HepG2 (cell line): Measurements from ENCODE around the gene GRK4. TPM values are rescaled to one million over a fixed set of nuclear protein-coding genes. Genes with fewer than 3 reads are reported as not detected.

Source experiments
- ATAC-seq: fragments of 200-7000 bp; cut with Tn5 transposase; 3 replicates; pipeline ENCODE4 v1.9.1; 2020; ENCODE audit warnings: mild to moderate bottlenecking, moderate library complexity
- BruUV-seq: library from RNA; stranded (reverse); fragments of 400-500 nt; replicated peaks from 2 replicates; lab custom pipeline; 2021; lab: Mats Ljungman, UMichigan
- CTCF ChIA-PET: fragments of 300-600 bp; formaldehyde crosslinking; extraction: SDS; loops from one replicate; lab custom pipeline; 2021; ENCODE audit warnings: low total read pairs, inconsistent platforms, low intra/inter-chr PET ratio; lab: Yijun Ruan, JAX
- POLR2A ChIA-PET: fragments of 350-600 bp; sonication (Branson Sonifier 250); formaldehyde crosslinking; loops from one replicate; lab custom pipeline; 2020; ENCODE audit warnings: antibody characterized with exemption, inconsistent platforms; lab: Yijun Ruan, JAX
- DNase-seq: peaks from one replicate; pipeline ENCODE4 v3.0.0-alpha.2; 2015; ENCODE audit warnings: low spot score
- FAIRE-seq: peaks from 3 replicates; lab custom pipeline; 2011; peaks lifted over from hg19 to GRCh38; lab: Jason Lieb, UNC
- H2AFZ ChIP-seq: one replicate; pipeline ENCODE4 v1.6.1; 2011; ENCODE audit warnings: low read length, inconsistent platforms
- H3K27ac ChIP-seq: fragments of 300-600 bp; 3 replicates; pipeline ENCODE4 v1.8.0; 2011; ENCODE audit warnings: mixed run types, mild to moderate bottlenecking, mixed read lengths, low read length, inconsistent platforms; ENCODE audit not compliant: insufficient read depth; ENCODE audit errors: extremely low read length
- H3K27me3 ChIP-seq, 2 experiments: fragments of 200-600 bp in 1 of 2; 2 replicates in 1 of 2; 3 replicates in 1 of 2; pipeline versions ENCODE4 v1.6.0 to v1.8.0; 2011; ENCODE audit warnings: low read length in 2 of 2, mild to moderate bottlenecking in 2 of 2, moderate library complexity in 2 of 2, inconsistent platforms in 1 of 2; ENCODE audit not compliant: insufficient read depth in 2 of 2, control insufficient read depth in 1 of 2
- H3K36me3 ChIP-seq, 2 experiments: fragments of 200-600 bp in 1 of 2; replicated peaks in 1 of 2; 2 replicates in 1 of 2; 3 replicates in 1 of 2; pipeline versions ENCODE4 v1.5.1 to v1.8.0; 2011; ENCODE audit warnings: low read length in 2 of 2, inconsistent platforms in 1 of 2; ENCODE audit not compliant: insufficient read depth in 2 of 2, control insufficient read depth in 1 of 2
- H3K4me1 ChIP-seq: 2 replicates; pipeline ENCODE4 v1.5.1; 2012; ENCODE audit warnings: low read length, inconsistent platforms; ENCODE audit not compliant: insufficient read depth
- H3K4me2 ChIP-seq: 2 replicates; pipeline ENCODE4 v1.6.0; 2011; ENCODE audit warnings: low read depth, low read length, inconsistent platforms
- H3K4me3 ChIP-seq, 3 experiments: fragments of 200-600 bp in 1 of 3; sonication (generic), shearing (Covaris generic) in 1 of 3; replicated peaks in 1 of 3; 2 replicates each; pipeline ENCODE4 v1.5.1; 2011 to 2016; ENCODE audit warnings: low read length in 3 of 3, inconsistent platforms in 2 of 3, low read depth in 2 of 3, mild to moderate bottlenecking in 2 of 3, control low read depth in 1 of 3, mixed read lengths in 1 of 3; ENCODE audit not compliant: insufficient read depth in 1 of 3
- H3K79me2 ChIP-seq: one replicate; pipeline ENCODE4 v1.6.1; 2011; ENCODE audit warnings: low read length, inconsistent platforms; ENCODE audit not compliant: insufficient read depth
- H3K9ac ChIP-seq: 2 replicates; pipeline ENCODE4 v1.6.0; 2011; ENCODE audit warnings: mild to moderate bottlenecking, low read depth, low read length, inconsistent platforms; ENCODE audit not compliant: insufficient read depth
- H3K9me3 ChIP-seq: 2 replicates; pipeline ENCODE4 v1.5.1; 2012; ENCODE audit warnings: mild to moderate bottlenecking, low read length
- H4K20me1 ChIP-seq: 2 replicates; pipeline ENCODE4 v1.6.0; 2011; ENCODE audit warnings: inconsistent platforms, mild to moderate bottlenecking, low read length, moderate library complexity; ENCODE audit not compliant: insufficient read depth
- ARNT ChIP-seq: fragments of 450-650 bp; IDR thresholded peaks from 2 replicates; pipeline ENCODE4 v1.6.1; 2017
- RXRA ChIP-seq: sonication (generic); formaldehyde crosslinking; IDR thresholded peaks from 2 replicates; pipeline ENCODE4 v1.5.1; 2020; ENCODE audit warnings: missing genetic modification reagents
- ZNF124 ChIP-seq: sonication (generic); formaldehyde crosslinking; IDR thresholded peaks from 2 replicates; pipeline ENCODE4 v1.4.0; 2020; ENCODE audit warnings: missing genetic modification reagents
- ZNF260 ChIP-seq: sonication (generic); formaldehyde crosslinking; IDR thresholded peaks from 2 replicates; pipeline ENCODE4 v1.4.0; 2020; ENCODE audit warnings: missing genetic modification reagents, low read depth, mild to moderate bottlenecking, borderline replicate concordance
- ZNF484 ChIP-seq: sonication (generic); formaldehyde crosslinking; IDR thresholded peaks from 2 replicates; pipeline ENCODE4 v1.5.1; 2020; ENCODE audit warnings: mild to moderate bottlenecking, low read depth, missing genetic modification reagents, borderline replicate concordance
- ZNF510 ChIP-seq: sonication (generic); formaldehyde crosslinking; IDR thresholded peaks from 2 replicates; pipeline ENCODE4 v1.4.0; 2020; ENCODE audit warnings: low read depth, mild to moderate bottlenecking, missing genetic modification reagents
- WGBS: methylation state at CpG from one replicate; pipeline ENCODE4 v1.1.6; 2017; ENCODE audit warnings: low lambda C conversion rate; 5-methylcytosine and 5-hydroxymethylcytosine counted together
- in situ Hi-C: cut with HindIII; loops from 2 replicates; pipeline ENCODE4 v1.10.0; 2017; ENCODE audit warnings: low pct_unique_long_range_greater_than_20kb; ENCODE audit not compliant: extremely low pct_ligation_motif_present
- intact Hi-C: fragments of 100-400 bp; cut with micrococcal nuclease; formaldehyde crosslinking; loops from one replicate; pipeline ENCODE4 v1.10.0; 2022; ENCODE audit not compliant: unreplicated experiment
- polyA plus RNA-seq, 8 experiments: library from polyadenylated mRNA; depleted of rRNA in 3 of 8; stranded (reverse) in 7 of 8; unstranded in 1 of 8; fragments of >200 nt; fragmentation: Illumina TruSeq in 4 of 8; extraction: Trizol in 4 of 8; gene quantifications; 2 replicates each; pipeline versions ENCODE4 v1.2.1 to v1.2.3, GENCODE V29; 2011 to 2016; ENCODE audit warnings: low read depth in 4 of 8, missing spikeins in 1 of 8, mixed read lengths in 1 of 8; ENCODE audit not compliant: insufficient read depth in 1 of 8
- total RNA-seq, 5 experiments: library from RNA; depleted of rRNA; stranded (reverse); fragments of >200 nt; fragmentation: Illumina TruSeq; extraction: Trizol; gene quantifications; 2 replicates each; pipeline ENCODE4 v1.2.3, GENCODE V29; 2016; ENCODE audit warnings: low read depth in 1 of 5
- TF ChIP-seq, protein P1 (sequence below): sonication (generic); formaldehyde crosslinking; IDR thresholded peaks from 2 replicates; pipeline ENCODE4 v1.5.1; 2020; ENCODE audit warnings: mild to moderate bottlenecking, missing genetic modification reagents
- TF ChIP-seq, protein P2 (sequence below): sonication (generic); formaldehyde crosslinking; IDR thresholded peaks from 2 replicates; pipeline ENCODE4 v1.4.0; 2020; ENCODE audit warnings: mild to moderate bottlenecking, missing genetic modification reagents
- TF ChIP-seq, protein P3 (sequence below): sonication (generic); formaldehyde crosslinking; IDR thresholded peaks from 2 replicates; pipeline ENCODE4 v1.4.0; 2020; ENCODE audit warnings: low read depth, mild to moderate bottlenecking, missing genetic modification reagents

Gene GRK4
- total and polyA plus RNA-seq, 2 of the 13 experiments (the other 11 are each of a cell fraction or from before 2014, with no cell fraction given) = 1.8 to 2.0 TPM

DNA sequence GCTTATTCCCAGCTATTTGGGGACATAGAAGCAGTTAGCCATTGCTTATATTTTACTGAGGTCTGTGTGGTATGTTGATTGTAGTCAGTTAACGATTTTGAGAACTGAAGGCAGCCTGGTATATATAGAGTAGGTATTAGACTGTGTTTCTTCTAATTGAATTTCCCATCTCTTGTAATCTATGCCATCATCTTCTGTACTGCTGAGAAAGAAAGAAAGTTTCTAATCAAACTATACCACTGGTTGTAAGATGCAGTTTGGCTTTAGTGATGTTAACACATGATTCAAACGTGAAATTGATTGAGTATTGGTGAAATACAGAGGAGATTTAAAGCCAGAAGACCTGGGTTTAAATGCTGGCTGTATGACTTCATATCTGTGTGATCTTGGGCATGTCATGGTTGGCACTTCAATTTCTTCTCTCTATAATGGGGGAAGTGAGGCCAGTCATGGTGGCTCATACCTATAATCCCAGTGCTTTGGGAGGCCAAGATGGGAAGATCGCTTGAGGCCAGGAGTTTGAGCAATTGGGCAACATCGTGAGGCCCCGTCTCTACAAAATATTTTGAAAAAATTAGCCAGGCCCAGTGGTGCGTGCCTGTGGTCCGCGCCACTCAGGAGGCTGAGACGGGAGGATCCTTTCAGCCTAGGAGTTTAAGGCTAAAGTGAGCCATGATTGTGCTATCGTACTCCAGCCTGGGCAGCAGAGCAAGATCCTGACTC, 122.7 kb downstream of the GRK4 start:
- peaks cover 4 to 14% of the 10 kb centered on the region in 2 experiments; a peak in 3 of 5 replicates for H3K36me3 ChIP-seq
- CTCF ChIA-PET = no interaction called here
- intact Hi-C loops (no loop called here), in situ Hi-C loops (no loop called here)
- BruUV-seq = no TSS peak
- FAIRE-seq = no peak
- no peak overlapping the region for H3K4me2 ChIP-seq
- TF ChIP-seq RXRA (CRISPR knock-in tag) = no peak
- TF ChIP-seq ZNF484 (CRISPR knock-in tag) = no peak
- TF ChIP-seq, all 625 proteins: peak for 0
- Histone ChIP-seq H3K27me3 (no peaks in the 10 kb centered on the region), H3K9ac (no peak overlapping the region), H3K4me3 (no peak overlapping the region), H2AFZ (no peak overlapping the region), H4K20me1 (peaks cover 3% of the 10 kb centered on the region; the same call in 1 of the 2 replicates), H3K79me2 (peaks cover 37% of the 10 kb centered on the region), H3K27ac (no peak overlapping the region), H3K4me1 (peaks cover 19% of the 10 kb centered on the region), H3K9me3 (no peaks in the 10 kb centered on the region)
- POLR2A ChIA-PET = no interaction called here
- 93% methylated on average over 10 of the region's 10 CpGs for WGBS
- no peak for ATAC-seq
- no peak for DNase-seq

DNA sequence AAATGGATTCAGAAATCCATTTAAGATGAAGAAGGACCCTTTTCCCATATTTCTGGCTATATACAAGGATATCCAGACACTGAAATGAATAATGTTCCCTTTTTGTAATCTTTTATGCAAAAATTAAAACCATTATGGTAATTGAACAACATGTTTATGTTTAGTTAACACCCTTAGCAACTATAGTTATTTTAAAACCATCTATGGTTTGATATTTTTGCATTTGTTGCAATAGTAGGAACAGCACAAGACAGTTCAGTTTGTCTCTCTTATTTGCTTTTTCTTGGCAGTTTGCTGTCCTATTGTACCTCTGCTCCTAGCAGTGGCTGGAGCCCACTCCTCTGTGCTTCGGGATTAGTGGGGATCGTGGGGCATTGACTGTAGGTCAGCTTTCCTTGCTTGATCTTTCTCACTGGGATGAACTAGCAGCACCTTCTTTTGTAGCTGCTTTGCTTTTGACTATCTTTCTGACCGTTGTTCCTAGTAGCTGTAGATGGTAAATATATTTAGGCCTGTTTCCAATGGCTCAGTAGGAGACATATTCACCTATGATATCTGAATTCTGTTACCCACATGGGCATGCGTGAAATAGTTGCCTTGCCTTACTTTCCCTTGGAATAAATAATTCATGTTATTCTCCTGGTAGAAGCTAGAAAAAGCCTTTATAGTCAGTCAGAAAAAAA, 123.9 kb downstream of the GRK4 start:
- in situ Hi-C loops = no loop called here
- 87% methylated on average over 4 of the region's 4 CpGs for WGBS
- no peak for ATAC-seq
- TF ChIP-seq ARNT (no peak), ZNF260 (CRISPR knock-in tag) (no peak), ZNF124 (CRISPR knock-in tag) (no peak), ZNF510 (CRISPR knock-in tag) (no peak)
- TF ChIP-seq, protein P1, sequence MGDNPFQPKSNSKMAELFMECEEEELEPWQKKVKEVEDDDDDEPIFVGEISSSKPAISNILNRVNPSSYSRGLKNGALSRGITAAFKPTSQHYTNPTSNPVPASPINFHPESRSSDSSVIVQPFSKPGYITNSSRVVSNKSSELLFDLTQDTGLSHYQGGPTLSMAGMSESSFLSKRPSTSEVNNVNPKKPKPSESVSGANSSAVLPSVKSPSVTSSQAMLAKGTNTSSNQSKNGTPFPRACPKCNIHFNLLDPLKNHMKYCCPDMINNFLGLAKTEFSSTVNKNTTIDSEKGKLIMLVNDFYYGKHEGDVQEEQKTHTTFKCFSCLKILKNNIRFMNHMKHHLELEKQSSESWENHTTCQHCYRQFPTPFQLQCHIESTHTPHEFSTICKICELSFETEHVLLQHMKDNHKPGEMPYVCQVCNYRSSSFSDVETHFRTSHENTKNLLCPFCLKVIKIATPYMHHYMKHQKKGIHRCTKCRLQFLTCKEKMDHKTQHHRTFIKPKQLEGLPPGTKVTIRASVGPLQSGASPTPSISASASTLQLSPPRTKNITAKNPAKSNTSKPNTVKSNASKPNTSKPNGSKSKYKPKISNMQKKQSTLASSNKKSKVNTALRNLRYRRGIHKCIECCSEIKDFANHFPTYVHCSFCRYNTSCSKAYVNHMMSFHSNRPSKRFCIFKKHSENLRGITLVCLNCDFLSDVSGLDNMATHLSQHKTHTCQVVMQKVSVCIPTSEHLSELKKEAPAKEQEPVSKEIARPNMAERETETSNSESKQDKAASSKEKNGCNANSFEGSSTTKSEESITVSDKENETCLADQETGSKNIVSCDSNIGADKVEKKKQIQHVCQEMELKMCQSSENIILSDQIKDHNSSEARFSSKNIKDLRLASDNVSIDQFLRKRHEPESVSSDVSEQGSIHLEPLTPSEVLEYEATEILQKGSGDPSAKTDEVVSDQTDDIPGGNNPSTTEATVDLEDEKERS (CRISPR knock-in tag) = no peak
- TF ChIP-seq, protein P2, sequence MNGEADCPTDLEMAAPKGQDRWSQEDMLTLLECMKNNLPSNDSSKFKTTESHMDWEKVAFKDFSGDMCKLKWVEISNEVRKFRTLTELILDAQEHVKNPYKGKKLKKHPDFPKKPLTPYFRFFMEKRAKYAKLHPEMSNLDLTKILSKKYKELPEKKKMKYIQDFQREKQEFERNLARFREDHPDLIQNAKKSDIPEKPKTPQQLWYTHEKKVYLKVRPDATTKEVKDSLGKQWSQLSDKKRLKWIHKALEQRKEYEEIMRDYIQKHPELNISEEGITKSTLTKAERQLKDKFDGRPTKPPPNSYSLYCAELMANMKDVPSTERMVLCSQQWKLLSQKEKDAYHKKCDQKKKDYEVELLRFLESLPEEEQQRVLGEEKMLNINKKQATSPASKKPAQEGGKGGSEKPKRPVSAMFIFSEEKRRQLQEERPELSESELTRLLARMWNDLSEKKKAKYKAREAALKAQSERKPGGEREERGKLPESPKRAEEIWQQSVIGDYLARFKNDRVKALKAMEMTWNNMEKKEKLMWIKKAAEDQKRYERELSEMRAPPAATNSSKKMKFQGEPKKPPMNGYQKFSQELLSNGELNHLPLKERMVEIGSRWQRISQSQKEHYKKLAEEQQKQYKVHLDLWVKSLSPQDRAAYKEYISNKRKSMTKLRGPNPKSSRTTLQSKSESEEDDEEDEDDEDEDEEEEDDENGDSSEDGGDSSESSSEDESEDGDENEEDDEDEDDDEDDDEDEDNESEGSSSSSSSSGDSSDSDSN = no peak
- TF ChIP-seq, protein P3, sequence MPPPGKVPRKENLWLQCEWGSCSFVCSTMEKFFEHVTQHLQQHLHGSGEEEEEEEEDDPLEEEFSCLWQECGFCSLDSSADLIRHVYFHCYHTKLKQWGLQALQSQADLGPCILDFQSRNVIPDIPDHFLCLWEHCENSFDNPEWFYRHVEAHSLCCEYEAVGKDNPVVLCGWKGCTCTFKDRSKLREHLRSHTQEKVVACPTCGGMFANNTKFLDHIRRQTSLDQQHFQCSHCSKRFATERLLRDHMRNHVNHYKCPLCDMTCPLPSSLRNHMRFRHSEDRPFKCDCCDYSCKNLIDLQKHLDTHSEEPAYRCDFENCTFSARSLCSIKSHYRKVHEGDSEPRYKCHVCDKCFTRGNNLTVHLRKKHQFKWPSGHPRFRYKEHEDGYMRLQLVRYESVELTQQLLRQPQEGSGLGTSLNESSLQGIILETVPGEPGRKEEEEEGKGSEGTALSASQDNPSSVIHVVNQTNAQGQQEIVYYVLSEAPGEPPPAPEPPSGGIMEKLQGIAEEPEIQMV (CRISPR knock-in tag) = no peak

More for the DNA sequence above, 123.9 kb downstream of the GRK4 start:
- Histone ChIP-seq H4K20me1 (peaks cover 3% of the 10 kb centered on the region; the same call in 1 of the 2 replicates), H3K27me3 (no peaks in the 10 kb centered on the region), H2AFZ (no peak overlapping the region), H3K4me1 (peaks cover 23% of the 10 kb centered on the region), H3K79me2 (peaks cover 28% of the 10 kb centered on the region), H3K27ac (no peak overlapping the region), H3K9me3 (no peaks in the 10 kb centered on the region), H3K9ac (no peak overlapping the region), H3K4me2 (no peak overlapping the region), H3K36me3 (peaks cover 4 to 18% of the 10 kb centered on the region in 2 experiments; a peak in 4 of 5 replicates), H3K4me3 (no peak overlapping the region)
- no peak for FAIRE-seq
- no peak for DNase-seq
- CTCF ChIA-PET = no interaction called here
- intact Hi-C loops = no loop called here
- POLR2A ChIA-PET = no interaction called here
- BruUV-seq = no TSS peak
